CD8-positive, alpha-beta memory T cell (primary cell): Measurements from ENCODE around the gene GRK3. TPM values are rescaled to one million over a fixed set of nuclear protein-coding genes. Genes with fewer than 3 reads are reported as not detected.
"Not testable (repeated sequence)": the region's sequence is repeated elsewhere in the genome, so short reads cannot be mapped to it uniquely, and the experiment has no call there.

Source experiments
- CTCF ChIA-PET: fragments of 350-600 bp; sonication (Branson Sonifier 250); formaldehyde crosslinking; loops from one replicate; lab custom pipeline; 2021; ENCODE audit warnings: antibody characterized with exemption; lab: Charles Lee
- POLR2A ChIA-PET: fragments of 350-600 bp; sonication (Branson Sonifier 250); formaldehyde crosslinking; loops from one replicate; lab custom pipeline; 2021; ENCODE audit warnings: antibody characterized with exemption; lab: Charles Lee
- DNase-seq, 5 donors: peaks; one replicate each; pipeline versions ENCODE4 v3.0.0 to v3.0.0-alpha.2; 2020 to 2022; ENCODE audit warnings: mixed read lengths in 1 of 5
- H3K27ac ChIP-seq: one replicate; pipeline ENCODE4 v1.7.0; 2013; ENCODE audit warnings: low read depth, mild to moderate bottlenecking, low read length, moderate library complexity
- H3K27me3 ChIP-seq: 2 replicates; pipeline ENCODE4 v1.7.0; 2013; ENCODE audit warnings: low read length, mild to moderate bottlenecking; ENCODE audit not compliant: insufficient read depth, poor library complexity, severe bottlenecking
- H3K36me3 ChIP-seq: 2 replicates; pipeline ENCODE4 v1.7.0; 2013; ENCODE audit warnings: mild to moderate bottlenecking, low read length, moderate library complexity; ENCODE audit not compliant: insufficient read depth
- H3K4me1 ChIP-seq: 2 replicates; pipeline ENCODE4 v1.7.0; 2013; ENCODE audit warnings: mild to moderate bottlenecking, low read length, moderate library complexity; ENCODE audit not compliant: insufficient read depth
- H3K4me3 ChIP-seq: 2 replicates; pipeline ENCODE4 v1.7.0; 2013; ENCODE audit warnings: mild to moderate bottlenecking, low read length
- H3K9me3 ChIP-seq: 2 replicates; pipeline ENCODE4 v1.7.0; 2013; ENCODE audit warnings: mild to moderate bottlenecking, low read length
- H3K27ac Mint-ChIP-seq, 8 donors: one replicate each; pipeline ENCODE4 v1.8.0; 2020 to 2021; ENCODE audit warnings: mixed read lengths in 8 of 8, mild to moderate bottlenecking in 6 of 8, inconsistent platforms in 3 of 8, moderate library complexity in 3 of 8
- H3K27me3 Mint-ChIP-seq, 2 donors: one replicate each; pipeline ENCODE4 v1.8.0; 2020 to 2021; ENCODE audit warnings: mixed read lengths in 2 of 2, mild to moderate bottlenecking in 1 of 2, moderate library complexity in 1 of 2
- H3K36me3 Mint-ChIP-seq, 3 donors: one replicate each; pipeline ENCODE4 v1.8.0; 2020 to 2021; ENCODE audit warnings: mixed read lengths in 3 of 3, inconsistent platforms in 1 of 3, mild to moderate bottlenecking in 1 of 3
- H3K4me1 Mint-ChIP-seq, 3 donors: one replicate each; pipeline ENCODE4 v1.8.0; 2020 to 2021; ENCODE audit warnings: mixed read lengths in 3 of 3, inconsistent platforms in 1 of 3, mild to moderate bottlenecking in 1 of 3
- H3K4me3 Mint-ChIP-seq, 7 donors: one replicate each; pipeline ENCODE4 v1.8.0; 2020 to 2021; ENCODE audit warnings: mixed read lengths in 7 of 7, mild to moderate bottlenecking in 6 of 7, moderate library complexity in 4 of 7, inconsistent platforms in 2 of 7
- H3K9me3 Mint-ChIP-seq, 5 donors: one replicate each; pipeline ENCODE4 v1.8.0; 2020 to 2022; ENCODE audit warnings: mixed read lengths in 5 of 5, mild to moderate bottlenecking in 3 of 5, moderate library complexity in 2 of 5, inconsistent platforms in 1 of 5
- polyA plus RNA-seq: library from polyadenylated mRNA; unstranded; fragments of 300-500 nt; fragmentation: Illumina TruSeq; gene quantifications from one replicate; pipeline ENCODE4 v1.2.3, GENCODE V29; 2021
- total RNA-seq, 2 experiments: library from RNA; stranded (reverse); gene quantifications; one replicate each; pipeline ENCODE4 v1.2.3, GENCODE V29; 2021

Gene GRK3
- total and polyA plus RNA-seq, 3 experiments from 2014 or later, result 0.26 to 9.4 (median 8.3) TPM

GRCh38 chr22:25561927-25562326 lies 2.5 kb upstream of the GRK3 start:
- Mint-ChIP-seq H3K4me3 (peak overlapping the region in 1 of 7 donors; percentile 38), H3K4me1 (peaks cover 19 to 29% (median 25%) of the 10 kb centered on the region in 3 donors)
- H3K27ac ChIP-seq, POLR2A ChIA-PET, H3K27me3 ChIP-seq, H3K27me3 Mint-ChIP-seq, H3K36me3 ChIP-seq, H3K4me3 ChIP-seq, DNase-seq, H3K9me3 Mint-ChIP-seq, CTCF ChIA-PET, H3K36me3 Mint-ChIP-seq, H3K27ac Mint-ChIP-seq, H3K9me3 ChIP-seq: not testable (repeated sequence)
- peaks cover 13% of the 10 kb centered on the region for H3K4me1 ChIP-seq

- POLR2A ChIA-PET, result interaction anchor here (0.6 kb wide), 1 partner anchor 10 kb away, joined by 3 read pairs; no protein-coding TSS in a partner anchor
Observed at GRCh38 chr22:25562966-25563760, 1.3 kb upstream of the GRK3 start.

GRCh38 chr22:25563761-25564319 lies 635 bp upstream of the GRK3 start:
- H3K4me3 ChIP-seq, result peak overlapping the region; percentile 69
- Mint-ChIP-seq H3K27ac (peak overlapping the region in 6 of 8 donors; percentile 0 to 86 (median 38)), H3K4me1 (peaks cover 19 to 29% (median 25%) of the 10 kb centered on the region in 3 donors), H3K4me3 (peak overlapping the region; percentile 71 to 95 (median 86)), H3K36me3 (peaks cover 0 to 6% (median 0%) of the 10 kb centered on the region in 3 donors), H3K27me3 (peaks cover 4% of the 10 kb centered on the region in 2 donors), H3K9me3 (no peaks in the 10 kb centered on the region)
- ChIA-PET CTCF (no interaction called here), POLR2A (interaction anchor here (0.6 kb wide), 1 partner anchor 11 kb away, joined by 3 read pairs; no protein-coding TSS in a partner anchor)
- peaks cover 13% of the 10 kb centered on the region for H3K4me1 ChIP-seq
- H3K9me3 ChIP-seq, result no peaks in the 10 kb centered on the region
- no peaks in the 10 kb centered on the region for H3K27me3 ChIP-seq
- H3K36me3 ChIP-seq, result no peaks in the 10 kb centered on the region
- no peak for DNase-seq
- H3K27ac ChIP-seq, result no peak overlapping the region

More at GRCh38 chr22:25562966-25563760, 1.3 kb upstream of the GRK3 start:
- H3K4me1 Mint-ChIP-seq, result peaks cover 19 to 29% (median 25%) of the 10 kb centered on the region in 3 donors
- H3K36me3 Mint-ChIP-seq, H3K27ac ChIP-seq, H3K27me3 Mint-ChIP-seq, CTCF ChIA-PET, DNase-seq, H3K9me3 ChIP-seq, H3K9me3 Mint-ChIP-seq, H3K4me3 ChIP-seq, H3K27me3 ChIP-seq, H3K36me3 ChIP-seq: not testable (repeated sequence)
- H3K4me1 ChIP-seq, result peaks cover 13% of the 10 kb centered on the region
- peak overlapping the region; percentile 71 to 95 (median 86) for H3K4me3 Mint-ChIP-seq
- peak overlapping the region in 4 of 8 donors; percentile 3 to 33 (median 5) for H3K27ac Mint-ChIP-seq

- no peaks in the 10 kb centered on the region for H3K27me3 ChIP-seq
- peak in 3 of 5 donors; percentile 1 to 50 (median 11) for DNase-seq
- Mint-ChIP-seq H3K4me1 (peaks cover 19 to 29% (median 25%) of the 10 kb centered on the region in 3 donors), H3K36me3 (peaks cover 0 to 6% (median 0%) of the 10 kb centered on the region in 3 donors), H3K9me3 (no peaks in the 10 kb centered on the region), H3K27ac (peak overlapping the region in 6 of 8 donors; percentile 70 to 95 (median 89)), H3K27me3 (peaks cover 9 to 11% of the 10 kb centered on the region in 2 donors), H3K4me3 (peak overlapping the region; percentile 89 to 95 (median 94))
- H3K4me3 ChIP-seq, result peak overlapping the region; percentile 68
- H3K27ac ChIP-seq, result no peak overlapping the region
- ChIA-PET POLR2A (no interaction called here), CTCF (no interaction called here)
- H3K4me1 ChIP-seq, result peaks cover 13% of the 10 kb centered on the region
- no peaks in the 10 kb centered on the region for H3K9me3 ChIP-seq
- no peaks in the 10 kb centered on the region for H3K36me3 ChIP-seq
Observed at GRCh38 chr22:25564979-25565677, 653 bp downstream of the GRK3 start.

GRCh38 chr22:25566186-25566897 lies 1.9 kb downstream of the GRK3 start:
- Histone ChIP-seq H3K4me1 (peaks cover 13% of the 10 kb centered on the region), H3K9me3 (no peaks in the 10 kb centered on the region), H3K27me3 (no peaks in the 10 kb centered on the region), H3K36me3 (no peaks in the 10 kb centered on the region), H3K27ac (no peak overlapping the region), H3K4me3 (no peak overlapping the region)
- Mint-ChIP-seq H3K36me3 (peaks cover 0 to 6% (median 0%) of the 10 kb centered on the region in 3 donors), H3K27ac (peak overlapping the region in 1 of 8 donors; percentile 47), H3K4me3 (peak overlapping the region; percentile 89 to 95 (median 94)), H3K9me3 (no peaks in the 10 kb centered on the region), H3K4me1 (peaks cover 19 to 29% (median 25%) of the 10 kb centered on the region in 3 donors), H3K27me3 (peaks cover 9 to 18% of the 10 kb centered on the region in 2 donors)
- POLR2A ChIA-PET, result no interaction called here
- CTCF ChIA-PET, result no interaction called here
- no peak for DNase-seq

GRCh38 chr22:25566898-25567235 lies 2.4 kb downstream of the GRK3 start:
- H3K4me1 ChIP-seq, result peaks cover 13% of the 10 kb centered on the region
- no peaks in the 10 kb centered on the region for H3K27me3 ChIP-seq
- Mint-ChIP-seq H3K4me1 (peaks cover 19 to 28% (median 25%) of the 10 kb centered on the region in 3 donors), H3K27me3 (peaks cover 9 to 23% of the 10 kb centered on the region in 2 donors), H3K27ac (no peak overlapping the region), H3K4me3 (peak overlapping the region in 1 of 7 donors; percentile 94), H3K9me3 (no peaks in the 10 kb centered on the region), H3K36me3 (peaks cover 0 to 6% (median 3%) of the 10 kb centered on the region in 3 donors)
- H3K9me3 ChIP-seq, result no peaks in the 10 kb centered on the region
- CTCF ChIA-PET, result no interaction called here
- no peak overlapping the region for H3K27ac ChIP-seq
- no peak overlapping the region for H3K4me3 ChIP-seq
- DNase-seq, result no peak
- no peaks in the 10 kb centered on the region for H3K36me3 ChIP-seq
- POLR2A ChIA-PET, result no interaction called here

GRCh38 chr22:25567251-25567675 lies 2.8 kb downstream of the GRK3 start:
- H3K9me3 ChIP-seq, result no peaks in the 10 kb centered on the region
- H3K4me1 ChIP-seq, result peaks cover 13% of the 10 kb centered on the region
- ChIA-PET POLR2A (no interaction called here), CTCF (no interaction called here)
- H3K4me3 Mint-ChIP-seq, result no peak overlapping the region
- DNase-seq, result no peak
- no peak overlapping the region for H3K4me3 ChIP-seq
- H3K9me3 Mint-ChIP-seq, result no peaks in the 10 kb centered on the region
- H3K27me3 ChIP-seq, result no peaks in the 10 kb centered on the region
- H3K36me3 Mint-ChIP-seq, result peaks cover 0 to 6% (median 5%) of the 10 kb centered on the region in 3 donors
- H3K27me3 Mint-ChIP-seq, result peaks cover 9 to 27% of the 10 kb centered on the region in 2 donors
- no peaks in the 10 kb centered on the region for H3K36me3 ChIP-seq
- no peak overlapping the region for H3K27ac ChIP-seq
- peaks cover 19 to 27% (median 25%) of the 10 kb centered on the region in 3 donors for H3K4me1 Mint-ChIP-seq
- no peak overlapping the region for H3K27ac Mint-ChIP-seq
